H9 (cell line): ENCODE data around the gene CDKAL1. TPM values are rescaled to one million over a fixed set of nuclear protein-coding genes. Genes with fewer than 3 reads are reported as not detected.

Source experiments
- DNase-seq: peaks from one replicate; pipeline ENCODE4 v3.0.0-alpha.2; 2017
- H2AFZ ChIP-seq: one replicate; pipeline ENCODE4 v1.6.1; 2013; ENCODE audit warnings: mild to moderate bottlenecking, low read length, control low read depth, moderate library complexity
- H2AK5ac ChIP-seq: 2 replicates; pipeline ENCODE4 v1.6.1; 2013; ENCODE audit warnings: low read length, control low read depth, mixed read lengths; ENCODE audit not compliant: insufficient read length
- H2BK120ac ChIP-seq: one replicate; pipeline ENCODE4 v1.6.1; 2013; ENCODE audit warnings: low read depth, mild to moderate bottlenecking, low read length, control low read depth, inconsistent platforms; ENCODE audit not compliant: poor library complexity, severe bottlenecking
- H2BK12ac ChIP-seq: 2 replicates; pipeline ENCODE4 v1.6.1; 2013; ENCODE audit warnings: low read length, control low read depth, mixed read lengths, low read depth; ENCODE audit not compliant: insufficient read length
- H2BK15ac ChIP-seq: 2 replicates; pipeline ENCODE4 v1.6.1; 2013; ENCODE audit warnings: low read depth, low read length, control low read depth
- H2BK20ac ChIP-seq: one replicate; pipeline ENCODE4 v1.6.1; 2013; ENCODE audit warnings: low read depth, mild to moderate bottlenecking, low read length, control low read depth, inconsistent platforms; ENCODE audit not compliant: poor library complexity, severe bottlenecking
- H2BK5ac ChIP-seq: 2 replicates; pipeline ENCODE4 v1.6.1; 2013; ENCODE audit warnings: low read length, control low read depth, mixed read lengths; ENCODE audit not compliant: insufficient read length
- H3K14ac ChIP-seq: 2 replicates; pipeline ENCODE4 v1.6.1; 2013; ENCODE audit warnings: low read length, control low read depth; ENCODE audit not compliant: insufficient read depth
- H3K18ac ChIP-seq: 2 replicates; pipeline ENCODE4 v1.6.1; 2013; ENCODE audit warnings: low read depth, mild to moderate bottlenecking, mixed read lengths, low read length, control low read depth; ENCODE audit not compliant: insufficient read length
- H3K23ac ChIP-seq: 2 replicates; pipeline ENCODE4 v1.6.1; 2013; ENCODE audit warnings: low read length, control low read depth, mixed read lengths, low read depth; ENCODE audit not compliant: insufficient read length
- H3K23me2 ChIP-seq: 2 replicates; pipeline ENCODE4 v1.6.1; 2013; ENCODE audit warnings: low read depth, mild to moderate bottlenecking, mixed read lengths, low read length, control low read depth; ENCODE audit not compliant: insufficient read length, poor library complexity, severe bottlenecking
- H3K27ac ChIP-seq: 2 replicates; pipeline ENCODE4 v1.5.1; 2013; ENCODE audit warnings: low read length, control low read depth, mixed read lengths, low read depth; ENCODE audit not compliant: insufficient read length
- H3K27me3 ChIP-seq: 2 replicates; pipeline ENCODE4 v1.6.1; 2013; ENCODE audit warnings: low read length, control low read depth, inconsistent platforms; ENCODE audit not compliant: insufficient read depth
- H3K4ac ChIP-seq: 2 replicates; pipeline ENCODE4 v1.6.1; 2013; ENCODE audit warnings: low read depth, mild to moderate bottlenecking, control low read depth, inconsistent platforms, low read length, moderate library complexity
- H3K4me1 ChIP-seq: 2 replicates; pipeline ENCODE4 v1.6.1; 2013; ENCODE audit warnings: low read length, control low read depth, inconsistent platforms; ENCODE audit not compliant: insufficient read depth
- H3K4me2 ChIP-seq: 2 replicates; pipeline ENCODE4 v1.6.1; 2013; ENCODE audit warnings: low read length, control low read depth, mixed read lengths; ENCODE audit not compliant: insufficient read length, insufficient read depth
- H3K56ac ChIP-seq: 2 replicates; pipeline ENCODE4 v1.6.1; 2013; ENCODE audit warnings: low read depth, mild to moderate bottlenecking, mixed read lengths, low read length, control low read depth; ENCODE audit not compliant: insufficient read length
- H3K79me1 ChIP-seq: 2 replicates; pipeline ENCODE4 v1.6.1; 2013; ENCODE audit warnings: low read depth, mild to moderate bottlenecking, moderate library complexity, low read length, control low read depth, inconsistent platforms; ENCODE audit not compliant: insufficient read depth, poor library complexity, severe bottlenecking
- H3K79me2 ChIP-seq: 2 replicates; pipeline ENCODE4 v1.6.1; 2013; ENCODE audit warnings: low read length, control low read depth, inconsistent platforms; ENCODE audit not compliant: insufficient read depth
- H3K9ac ChIP-seq: 2 replicates; pipeline ENCODE4 v1.6.1; 2013; ENCODE audit warnings: low read length, control low read depth, mixed read lengths; ENCODE audit not compliant: insufficient read length; ENCODE audit errors: extremely low read depth
- H3K9me3 ChIP-seq: one replicate; pipeline ENCODE4 v1.6.1; 2013; ENCODE audit warnings: low read depth, low read length, inconsistent platforms; ENCODE audit not compliant: control insufficient read depth
- H3T11ph ChIP-seq: one replicate; pipeline ENCODE4 v1.6.1; 2013; ENCODE audit warnings: mild to moderate bottlenecking, low read length, control low read depth, inconsistent platforms
- H4K20me1 ChIP-seq: one replicate; pipeline ENCODE4 v1.6.1; 2013; ENCODE audit not compliant: control insufficient read depth, insufficient read length, insufficient read depth
- H4K5ac ChIP-seq: 2 replicates; pipeline ENCODE4 v1.6.1; 2013; ENCODE audit warnings: low read depth, mild to moderate bottlenecking, mixed read lengths, low read length, control low read depth; ENCODE audit not compliant: insufficient read length
- H4K8ac ChIP-seq: replicated peaks from 2 replicates; pipeline ENCODE4 v1.6.1; 2013; ENCODE audit warnings: low read length, control low read depth, mixed read lengths, low read depth; ENCODE audit not compliant: insufficient read length
- H4K91ac ChIP-seq: 2 replicates; pipeline ENCODE4 v1.6.1; 2013; ENCODE audit warnings: low read depth, mild to moderate bottlenecking, moderate library complexity, mixed read lengths, low read length, control low read depth; ENCODE audit not compliant: insufficient read length
- H3K27ac Mint-ChIP-seq, 3 experiments: 2 replicates in 2 of 3; 3 replicates in 1 of 3; pipeline ENCODE4 v1.8.0; 2020 to 2021; ENCODE audit warnings: mixed read lengths in 3 of 3, mild to moderate bottlenecking in 1 of 3, moderate library complexity in 1 of 3
- H3K27me3 Mint-ChIP-seq: 2 replicates; pipeline ENCODE4 v1.8.0; 2021; ENCODE audit warnings: low read depth, mild to moderate bottlenecking, moderate library complexity, mixed read lengths
- H3K36me3 Mint-ChIP-seq, 3 experiments: 2 replicates in 2 of 3; 3 replicates in 1 of 3; pipeline ENCODE4 v1.8.0; 2020 to 2021; ENCODE audit warnings: low read depth in 3 of 3, mixed read lengths in 3 of 3; ENCODE audit not compliant: insufficient read depth in 1 of 3
- H3K4me1 Mint-ChIP-seq, 2 experiments: 2 replicates each; pipeline ENCODE4 v1.8.0; 2020; ENCODE audit warnings: mixed read lengths in 2 of 2
- H3K4me3 Mint-ChIP-seq, 2 experiments: 2 replicates in 1 of 2; 3 replicates in 1 of 2; pipeline ENCODE4 v1.8.0; 2020 to 2021; ENCODE audit warnings: mild to moderate bottlenecking in 2 of 2, mixed read lengths in 2 of 2, moderate library complexity in 1 of 2
- H3K9me3 Mint-ChIP-seq, 2 experiments: 2 replicates in 1 of 2; 3 replicates in 1 of 2; pipeline ENCODE4 v1.8.0; 2020; ENCODE audit warnings: mild to moderate bottlenecking in 2 of 2, mixed read lengths in 2 of 2, moderate library complexity in 1 of 2
- WGBS: extraction: QIAGEN DNeasy Blood & Tissue Kit; methylation state at CpG from one replicate; pipeline ENCODE4 v1.1.7; 2013; ENCODE audit warnings: missing lambda C conversion rate, low lambda C conversion rate, mixed read lengths; ENCODE audit not compliant: insufficient read length; ENCODE audit errors: extremely low coverage; 5-methylcytosine and 5-hydroxymethylcytosine counted together
- total RNA-seq: library from RNA; stranded (reverse); gene quantifications from 2 replicates; pipeline ENCODE4 v1.2.1, GENCODE V29; 2021
- TF ChIP-seq, protein P1 (sequence below): fragments of 200-600 bp; sonication (generic); conservative IDR thresholded peaks from 3 replicates; pipeline ENCODE4 v1.8.0; 2021; ENCODE audit warnings: antibody characterized with exemption, mild to moderate bottlenecking

CDKAL1 gene
- total RNA-seq, 1 experiment from 2014 or later = 23.0 TPM

DNA sequence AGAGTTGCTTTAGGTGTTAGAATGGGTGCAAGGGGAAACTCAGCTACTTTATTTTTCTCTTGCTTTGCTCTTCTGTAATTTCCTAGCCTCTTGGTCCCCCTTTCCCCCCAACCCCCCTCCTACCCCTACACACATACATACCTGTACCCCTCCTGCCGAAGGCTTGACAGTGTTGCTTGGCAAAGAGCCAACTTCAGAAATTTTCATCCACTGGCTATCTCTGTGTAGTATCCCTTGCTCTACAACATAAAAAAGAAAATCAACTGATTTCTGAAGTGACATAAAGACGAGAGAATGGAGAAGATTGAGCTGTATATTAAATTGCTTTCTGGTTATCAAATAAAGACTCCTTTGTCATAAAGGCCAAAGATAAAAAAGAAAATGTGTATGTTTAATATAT, 561.2 kb downstream of the CDKAL1 start:
- Histone ChIP-seq H4K5ac (no peak overlapping the region), H4K20me1 (no peaks in the 10 kb centered on the region), H3K18ac (no peak overlapping the region), H2BK20ac (no peak overlapping the region), H3K14ac (no peak overlapping the region), H3K4me1 (peaks cover 5% of the 10 kb centered on the region; the same call in 1 of the 2 replicates), H3K27me3 (no peaks in the 10 kb centered on the region), H3K4me2 (no peak overlapping the region), H3K4ac (no peak overlapping the region), H4K91ac (no peak overlapping the region), H3K23ac (no peak overlapping the region), H3K79me1 (no peaks in the 10 kb centered on the region), H2BK5ac (no peak overlapping the region), H3K27ac (no peak overlapping the region), H2BK15ac (no peak overlapping the region), H3K9ac (no peak overlapping the region), H3T11ph (no peak overlapping the region), H3K56ac (no peak overlapping the region), H4K8ac (no peak overlapping the region), H3K79me2 (no peaks in the 10 kb centered on the region), H3K9me3 (no peaks in the 10 kb centered on the region), H3K23me2 (no peaks in the 10 kb centered on the region), H2BK120ac (no peak overlapping the region), H2BK12ac (no peak overlapping the region), H2AK5ac (no peak overlapping the region), H2AFZ (no peak overlapping the region)
- Mint-ChIP-seq H3K27me3 (no peaks in the 10 kb centered on the region), H3K36me3 (peaks cover 0 to 2% (median 1%) of the 10 kb centered on the region in 3 experiments; a peak in 3 of 7 replicates), H3K4me3 (no peak overlapping the region), H3K4me1 (peaks cover 35 to 37% of the 10 kb centered on the region in 2 experiments), H3K9me3 (no peaks in the 10 kb centered on the region), H3K27ac (no peak overlapping the region)
- no peak for DNase-seq
- TF ChIP-seq, protein P1, sequence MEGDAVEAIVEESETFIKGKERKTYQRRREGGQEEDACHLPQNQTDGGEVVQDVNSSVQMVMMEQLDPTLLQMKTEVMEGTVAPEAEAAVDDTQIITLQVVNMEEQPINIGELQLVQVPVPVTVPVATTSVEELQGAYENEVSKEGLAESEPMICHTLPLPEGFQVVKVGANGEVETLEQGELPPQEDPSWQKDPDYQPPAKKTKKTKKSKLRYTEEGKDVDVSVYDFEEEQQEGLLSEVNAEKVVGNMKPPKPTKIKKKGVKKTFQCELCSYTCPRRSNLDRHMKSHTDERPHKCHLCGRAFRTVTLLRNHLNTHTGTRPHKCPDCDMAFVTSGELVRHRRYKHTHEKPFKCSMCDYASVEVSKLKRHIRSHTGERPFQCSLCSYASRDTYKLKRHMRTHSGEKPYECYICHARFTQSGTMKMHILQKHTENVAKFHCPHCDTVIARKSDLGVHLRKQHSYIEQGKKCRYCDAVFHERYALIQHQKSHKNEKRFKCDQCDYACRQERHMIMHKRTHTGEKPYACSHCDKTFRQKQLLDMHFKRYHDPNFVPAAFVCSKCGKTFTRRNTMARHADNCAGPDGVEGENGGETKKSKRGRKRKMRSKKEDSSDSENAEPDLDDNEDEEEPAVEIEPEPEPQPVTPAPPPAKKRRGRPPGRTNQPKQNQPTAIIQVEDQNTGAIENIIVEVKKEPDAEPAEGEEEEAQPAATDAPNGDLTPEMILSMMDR = no peak
- WGBS = no CpG with 5 or more reads among the region's 2 CpGs
